Esophagus muscularis mucosa (tissue), 4 donors: ENCODE data around the gene ZNF445. TPM values are rescaled to one million over a fixed set of nuclear protein-coding genes. Genes with fewer than 3 reads are reported as not detected.

ENCODE experiments used
- DNase-seq: peaks from one replicate; pipeline ENCODE4 v3.0.0-alpha.2; 2017; ENCODE audit errors: extremely low spot score
- H3K27ac ChIP-seq, 4 donors: fragments of 200-600 bp; sonication (generic); replicated peaks in 1 of 4; 1 replicate in 3 of 4; 2 replicates in 1 of 4; pipeline ENCODE4 v1.5.1; 2016 to 2019; ENCODE audit warnings: mild to moderate bottlenecking in 1 of 4
- H3K27me3 ChIP-seq, 4 donors: fragments of 200-600 bp; sonication (generic); one replicate each; pipeline versions ENCODE4 v1.5.1 to v1.6.0; 2016 to 2019
- H3K36me3 ChIP-seq, 4 donors: fragments of 200-600 bp; sonication (generic); one replicate each; pipeline ENCODE4 v1.5.1; 2016 to 2019
- H3K4me1 ChIP-seq, 4 donors: fragments of 200-600 bp; sonication (generic); one replicate each; pipeline ENCODE4 v1.5.1; 2016 to 2019
- H3K4me3 ChIP-seq, 4 donors: fragments of 200-600 bp; sonication (generic); 1 replicate in 2 of 4; 2 replicates in 2 of 4; pipeline ENCODE4 v1.5.1; 2016 to 2019; ENCODE audit warnings: mild to moderate bottlenecking in 4 of 4, moderate library complexity in 1 of 4
- H3K9me3 ChIP-seq, 4 donors: fragments of 200-600 bp; sonication (generic); 1 replicate in 3 of 4; 2 replicates in 1 of 4; pipeline ENCODE4 v1.5.1; 2016 to 2019
- EP300 ChIP-seq: sonication (generic); formaldehyde crosslinking; IDR thresholded peaks from one replicate; pipeline ENCODE4 v1.6.1; 2017; ENCODE audit warnings: antibody characterized with exemption
- POLR2A ChIP-seq: fragments of 450-650 bp; IDR thresholded peaks from one replicate; pipeline ENCODE4 v1.6.1; 2017; ENCODE audit warnings: antibody characterized with exemption, moderate library complexity, mild to moderate bottlenecking, low read depth
- POLR2AphosphoS5 ChIP-seq, 2 donors: sonication (generic); formaldehyde crosslinking; IDR thresholded peaks; one replicate each; pipeline ENCODE4 v1.6.1; 2017; ENCODE audit warnings: antibody characterized with exemption in 2 of 2
- WGBS: methylation state at CpG from one replicate; pipeline ENCODE4 v1.1.5; 2018; 5-methylcytosine and 5-hydroxymethylcytosine counted together
- intact Hi-C: fragments of 100-400 bp; cut with DNase I; formaldehyde crosslinking; loops from one replicate; pipeline ENCODE4 v1.15.1; 2023
- total RNA-seq, 4 donors: library from RNA; depleted of rRNA; stranded (reverse); fragments of >200 nt; gene quantifications; one replicate each; pipeline versions ENCODE4 v1.1.0 to v1.2.1, GENCODE V29; 2016
- TF ChIP-seq, protein P1 (sequence below), 3 experiments: fragments of 200-600 bp in 2 of 3; fragments of 450-650 bp in 1 of 3; sonication (generic) in 2 of 3; IDR thresholded peaks; one replicate each; pipeline ENCODE4 v1.5.1; 2017 to 2019; ENCODE audit warnings: antibody characterized with exemption in 3 of 3, mild to moderate bottlenecking in 2 of 3, moderate library complexity in 1 of 3

Gene ZNF445
- total RNA-seq, 4 donors from 2014 or later = 6.5 to 11.9 (median 10.1) TPM

DNA sequence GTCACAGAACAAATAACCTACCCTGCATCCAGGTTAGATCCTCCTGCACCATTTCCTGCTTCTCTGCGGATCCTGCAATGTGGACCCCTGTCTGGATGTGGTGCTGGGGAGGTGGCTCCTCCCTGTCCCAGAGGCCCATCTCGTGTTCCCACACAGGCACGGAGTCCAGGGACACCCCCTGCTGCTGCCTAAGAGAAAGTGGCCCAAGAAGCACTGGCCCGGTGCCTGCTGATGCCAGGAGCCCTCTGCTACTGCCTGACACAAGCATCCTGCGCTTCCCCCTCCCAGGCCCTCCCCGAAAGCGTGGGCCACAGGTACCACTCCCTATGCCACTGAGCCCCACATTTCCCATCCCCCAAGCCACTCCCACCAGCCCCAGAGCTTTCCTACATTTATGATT lies 48.6 kb downstream of the ZNF445 start:
- no peak for DNase-seq
- 86% methylated on average over 4 of the region's 7 CpGs for WGBS
- Histone ChIP-seq H3K9me3 (no peaks in the 10 kb centered on the region), H3K4me3 (no peak overlapping the region), H3K27ac (no peak overlapping the region), H3K4me1 (no peaks in the 10 kb centered on the region), H3K27me3 (peaks cover 0 to 15% (median 0%) of the 10 kb centered on the region in 4 donors), H3K36me3 (no peaks in the 10 kb centered on the region)
- no peak for TF ChIP-seq POLR2A
- TF ChIP-seq, protein P1, sequence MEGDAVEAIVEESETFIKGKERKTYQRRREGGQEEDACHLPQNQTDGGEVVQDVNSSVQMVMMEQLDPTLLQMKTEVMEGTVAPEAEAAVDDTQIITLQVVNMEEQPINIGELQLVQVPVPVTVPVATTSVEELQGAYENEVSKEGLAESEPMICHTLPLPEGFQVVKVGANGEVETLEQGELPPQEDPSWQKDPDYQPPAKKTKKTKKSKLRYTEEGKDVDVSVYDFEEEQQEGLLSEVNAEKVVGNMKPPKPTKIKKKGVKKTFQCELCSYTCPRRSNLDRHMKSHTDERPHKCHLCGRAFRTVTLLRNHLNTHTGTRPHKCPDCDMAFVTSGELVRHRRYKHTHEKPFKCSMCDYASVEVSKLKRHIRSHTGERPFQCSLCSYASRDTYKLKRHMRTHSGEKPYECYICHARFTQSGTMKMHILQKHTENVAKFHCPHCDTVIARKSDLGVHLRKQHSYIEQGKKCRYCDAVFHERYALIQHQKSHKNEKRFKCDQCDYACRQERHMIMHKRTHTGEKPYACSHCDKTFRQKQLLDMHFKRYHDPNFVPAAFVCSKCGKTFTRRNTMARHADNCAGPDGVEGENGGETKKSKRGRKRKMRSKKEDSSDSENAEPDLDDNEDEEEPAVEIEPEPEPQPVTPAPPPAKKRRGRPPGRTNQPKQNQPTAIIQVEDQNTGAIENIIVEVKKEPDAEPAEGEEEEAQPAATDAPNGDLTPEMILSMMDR (IDR thresholded peaks at IDR 0.05) = no peak
- no peak for TF ChIP-seq EP300
- TF ChIP-seq POLR2AphosphoS5 (IDR thresholded peaks at IDR 0.05) = no peak
- intact Hi-C loops = no loop called here

- TF ChIP-seq EP300 = no peak
- no peak for TF ChIP-seq POLR2A
- TF ChIP-seq POLR2AphosphoS5 (IDR thresholded peaks at IDR 0.05) = no peak
- WGBS = 85% methylated on average over 3 of the region's 3 CpGs
- no peak for DNase-seq
- Histone ChIP-seq H3K4me1 (no peaks in the 10 kb centered on the region), H3K36me3 (no peaks in the 10 kb centered on the region), H3K27ac (no peak overlapping the region), H3K9me3 (no peaks in the 10 kb centered on the region), H3K4me3 (no peak overlapping the region), H3K27me3 (peaks cover 0 to 18% (median 0%) of the 10 kb centered on the region in 4 donors)
- intact Hi-C loops = no loop called here
Observed at GRCh38 chr3:44427683-44428082, 49.8 kb downstream of the ZNF445 start.

GRCh38 chr3:44424758-44425157 lies 52.7 kb downstream of the ZNF445 start:
- H3K36me3 ChIP-seq = no peaks in the 10 kb centered on the region
- WGBS = 66% methylated on average over 3 of the region's 3 CpGs
- H3K4me3 ChIP-seq = no peak overlapping the region
- no peak overlapping the region for H3K27ac ChIP-seq
- H3K27me3 ChIP-seq = peaks cover 0 to 26% (median 0%) of the 10 kb centered on the region in 4 donors
- no peaks in the 10 kb centered on the region for H3K9me3 ChIP-seq
- no peaks in the 10 kb centered on the region for H3K4me1 ChIP-seq
- intact Hi-C loops = no loop called here
- DNase-seq = no peak
- no peak for TF ChIP-seq EP300
- no peak for TF ChIP-seq POLR2AphosphoS5 (IDR thresholded peaks at IDR 0.05)
- no peak for TF ChIP-seq POLR2A
- TF ChIP-seq, protein P1 (IDR thresholded peaks at IDR 0.05) = no peak

DNA sequence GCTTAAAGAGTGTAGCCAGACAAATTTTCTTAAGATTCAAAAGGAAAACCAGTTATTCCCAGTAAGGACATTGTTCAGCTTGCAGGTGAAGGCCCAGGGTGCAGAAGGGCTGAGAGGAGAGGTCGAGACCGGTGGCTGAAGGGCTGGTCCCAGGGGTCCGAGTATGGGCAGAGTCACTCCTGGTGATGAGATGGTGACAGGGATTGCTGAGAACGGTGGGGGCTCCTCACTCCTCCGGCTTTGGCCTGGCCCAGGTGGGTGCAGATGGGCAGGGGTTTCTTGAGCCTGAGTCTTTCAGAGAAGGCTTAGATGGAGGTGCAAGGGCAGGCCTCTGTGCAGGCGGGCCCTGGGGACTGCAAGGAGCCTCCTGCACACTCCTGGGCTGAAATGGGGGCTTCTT lies 56.2 kb downstream of the ZNF445 start:
- no peaks in the 10 kb centered on the region for H3K9me3 ChIP-seq
- H3K36me3 ChIP-seq = no peaks in the 10 kb centered on the region
- 91% methylated on average over 6 of the region's 6 CpGs for WGBS
- H3K4me1 ChIP-seq = no peaks in the 10 kb centered on the region
- TF ChIP-seq POLR2AphosphoS5 (IDR thresholded peaks at IDR 0.05) = no peak
- no peak for TF ChIP-seq POLR2A
- TF ChIP-seq, protein P1 (IDR thresholded peaks at IDR 0.05) = no peak
- TF ChIP-seq EP300 = no peak
- no peak overlapping the region for H3K4me3 ChIP-seq
- H3K27me3 ChIP-seq = peaks cover 0 to 20% (median 0%) of the 10 kb centered on the region in 4 donors
- DNase-seq = no peak
- no peak overlapping the region for H3K27ac ChIP-seq
- intact Hi-C loops = no loop called here

- H3K36me3 ChIP-seq = no peaks in the 10 kb centered on the region
- no peaks in the 10 kb centered on the region for H3K9me3 ChIP-seq
- peaks cover 0 to 20% (median 0%) of the 10 kb centered on the region in 4 donors for H3K27me3 ChIP-seq
- no peak overlapping the region for H3K27ac ChIP-seq
- WGBS = 88% methylated on average over 1 of the region's 1 CpG
- intact Hi-C loops = no loop called here
- no peak overlapping the region for H3K4me3 ChIP-seq
- no peaks in the 10 kb centered on the region for H3K4me1 ChIP-seq
- no peak for DNase-seq
- TF ChIP-seq, protein P1 (IDR thresholded peaks at IDR 0.05) = no peak
- TF ChIP-seq POLR2A (no peak), EP300 (no peak), POLR2AphosphoS5 (IDR thresholded peaks at IDR 0.05) (no peak)
Observed at GRCh38 chr3:44420676-44421075, 56.8 kb downstream of the ZNF445 start.
